Epithelial cell of esophagus (primary cell): Measurements from ENCODE around the gene PRDM11.

ENCODE experiments used
- DNase-seq: peaks from one replicate; pipeline ENCODE4 v3.0.0; 2010; ENCODE audit warnings: low read depth
- H3K4me3 ChIP-seq: 2 replicates; pipeline ENCODE4 v1.5.1; 2011; ENCODE audit warnings: mild to moderate bottlenecking, low read length, control low read depth
- CTCF ChIP-seq: IDR thresholded peaks from 2 replicates; pipeline ENCODE4 v1.5.1; 2011; ENCODE audit warnings: low read depth, mild to moderate bottlenecking, low read length, control low read depth, inconsistent platforms; ENCODE audit not compliant: insufficient read depth; ENCODE audit errors: missing control alignments

Gene PRDM11

GRCh38 chr11:45229401-45230020, 83.1 kb downstream of the PRDM11 start:
- H3K4me3 ChIP-seq = no peak overlapping the region
- TF ChIP-seq CTCF = no peak
- no peak for DNase-seq

GRCh38 chr11:45232341-45233080, 86.1 kb downstream of the PRDM11 start:
- H3K4me3 ChIP-seq = no peak overlapping the region
- no peak for TF ChIP-seq CTCF
- no peak for DNase-seq

GRCh38 chr11:45233121-45233803, 86.8 kb downstream of the PRDM11 start:
- H3K4me3 ChIP-seq = no peak overlapping the region
- peak; percentile 65 for DNase-seq
- peak; percentile 89 for TF ChIP-seq CTCF

- no peak for TF ChIP-seq CTCF
- H3K4me3 ChIP-seq = no peak overlapping the region
Measured at GRCh38 chr11:45233804-45234170, 87.3 kb downstream of the PRDM11 start.

GRCh38 chr11:45234306-45235006, 88.0 kb downstream of the PRDM11 start:
- no peak overlapping the region for H3K4me3 ChIP-seq
- DNase-seq = no peak
- TF ChIP-seq CTCF = no peak

More at GRCh38 chr11:45233804-45234170, 87.3 kb downstream of the PRDM11 start:
- DNase-seq = no peak

GRCh38 chr11:45237711-45238315, 91.4 kb downstream of the PRDM11 start:
- DNase-seq = no peak

More at GRCh38 chr11:45237711-45238315, 91.4 kb downstream of the PRDM11 start:
- no peak overlapping the region for H3K4me3 ChIP-seq
- TF ChIP-seq CTCF = no peak
